T47D (cell line): ENCODE results near the gene PRKN.
"Not testable (repeated sequence)": the region's sequence is repeated elsewhere in the genome, so short reads cannot be mapped to it uniquely, and the experiment has no call there.

ENCODE experiments used
- DNase-seq, 2 experiments: peaks; one replicate each; pipeline versions ENCODE4 v3.0.0 to v3.0.0-alpha.2; 2011 to 2012; ENCODE audit warnings: low read depth in 1 of 2, low spot score in 1 of 2
- JUND ChIP-seq: IDR thresholded peaks from 2 replicates; pipeline ENCODE4 v1.6.1; 2012; ENCODE audit warnings: low read depth
- in situ Hi-C: cut with HindIII; loops from 2 replicates; pipeline ENCODE4 v1.10.0; 2016; ENCODE audit warnings: low sequenced_read_pairs, low pct_unique_long_range_greater_than_20kb

Gene PRKN

DNA sequence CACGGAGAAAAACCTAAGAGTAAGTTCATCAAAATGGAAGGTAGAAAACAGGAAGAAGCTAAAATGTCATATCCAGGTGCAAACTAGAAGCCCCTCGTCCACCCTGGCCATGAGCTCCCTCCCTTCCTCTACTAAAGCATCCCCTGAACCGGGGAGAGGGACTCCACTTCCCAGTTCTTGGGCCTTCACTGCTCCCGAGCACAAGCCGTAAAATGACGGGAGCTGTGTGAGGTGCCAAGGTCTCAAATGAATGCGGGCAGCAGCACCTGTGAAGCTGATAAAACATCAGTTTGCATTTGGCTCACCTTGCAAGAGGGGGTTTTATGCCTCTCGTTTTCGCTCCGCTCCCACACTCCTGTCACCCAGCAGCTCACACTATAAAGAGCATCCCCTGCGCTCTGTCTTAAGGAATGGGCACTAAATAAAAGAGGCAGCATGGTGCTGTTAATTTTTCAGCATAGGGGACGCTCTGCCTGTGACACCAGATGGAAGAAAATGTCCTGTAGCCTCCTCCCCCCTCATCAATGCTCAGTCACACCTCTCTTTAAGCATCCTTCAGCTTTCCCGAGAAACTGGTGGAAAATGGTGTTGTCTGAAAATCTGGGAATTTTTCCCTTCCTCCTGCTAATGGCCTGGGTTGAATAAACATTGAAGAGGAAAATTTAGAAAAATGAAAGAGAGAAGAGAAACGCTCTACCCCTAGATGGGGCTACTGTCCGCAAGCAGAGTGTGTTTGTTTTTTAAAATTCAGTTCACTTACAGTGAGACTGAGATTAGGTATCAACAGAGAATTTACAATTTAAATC is 890.7 kb downstream of the PRKN start:
- no peak for TF ChIP-seq JUND
- DNase-seq, result peak in 1 of 2 experiments; percentile 29

DNA sequence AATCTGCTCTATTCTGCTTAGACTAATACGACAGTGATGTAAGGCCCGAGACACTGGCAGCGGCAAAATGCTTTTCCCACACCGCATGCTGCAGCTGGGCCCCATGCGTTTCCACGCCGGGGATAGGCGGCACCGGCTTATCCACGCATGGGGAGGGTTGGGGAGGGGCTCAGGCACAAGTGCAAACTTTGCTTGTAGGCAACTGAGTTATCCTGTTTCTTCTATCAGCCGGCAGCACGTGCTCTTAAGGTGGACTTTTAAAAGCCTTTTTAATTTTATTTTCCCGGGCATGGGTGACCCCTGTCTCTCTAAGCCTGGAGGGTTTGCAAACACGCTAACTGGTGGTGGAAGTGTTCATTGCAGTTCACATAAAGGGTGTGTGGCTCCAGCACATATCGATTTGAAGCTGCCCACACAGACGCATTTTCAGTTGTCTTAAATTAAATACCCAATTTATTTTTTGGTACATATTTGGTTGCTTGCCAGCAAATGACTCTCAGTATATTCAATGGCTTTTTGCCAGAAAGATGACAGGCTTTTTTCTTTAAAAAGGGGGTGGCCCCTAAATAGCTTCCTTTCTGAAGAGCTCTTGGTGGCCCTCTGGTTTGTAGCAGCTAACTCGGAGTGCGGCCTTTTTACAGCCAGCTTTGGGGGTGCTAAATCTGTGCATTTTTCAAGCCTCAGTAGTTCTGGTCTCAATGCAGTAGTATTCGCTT is 891.9 kb downstream of the PRKN start:
- no peak for TF ChIP-seq JUND
- DNase-seq, result no peak
- in situ Hi-C loops, result no loop called here

More for the DNA sequence above, 890.7 kb downstream of the PRKN start:
- in situ Hi-C loops, result no loop called here

DNA sequence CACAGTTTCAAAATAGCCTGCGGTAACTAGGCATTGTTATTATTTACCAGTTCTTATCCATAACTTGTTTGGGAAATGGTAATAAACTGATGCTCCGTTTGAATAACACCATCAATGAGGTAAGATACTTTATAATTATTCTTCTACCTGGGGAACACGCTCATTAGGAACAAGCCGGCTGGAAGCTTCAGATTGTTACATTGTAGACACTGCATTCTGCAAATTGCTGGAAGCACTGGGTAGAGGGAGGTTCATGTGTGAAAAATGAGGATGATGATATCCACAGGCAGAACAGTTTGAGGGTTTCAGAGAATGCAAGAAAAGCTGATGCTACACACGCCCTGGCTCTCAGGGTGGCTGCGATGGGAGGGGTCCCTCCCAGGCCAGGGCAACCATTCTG is 893.1 kb downstream of the PRKN start:
- DNase-seq, result no peak
- TF ChIP-seq JUND, result no peak
- in situ Hi-C loops, result no loop called here

DNA sequence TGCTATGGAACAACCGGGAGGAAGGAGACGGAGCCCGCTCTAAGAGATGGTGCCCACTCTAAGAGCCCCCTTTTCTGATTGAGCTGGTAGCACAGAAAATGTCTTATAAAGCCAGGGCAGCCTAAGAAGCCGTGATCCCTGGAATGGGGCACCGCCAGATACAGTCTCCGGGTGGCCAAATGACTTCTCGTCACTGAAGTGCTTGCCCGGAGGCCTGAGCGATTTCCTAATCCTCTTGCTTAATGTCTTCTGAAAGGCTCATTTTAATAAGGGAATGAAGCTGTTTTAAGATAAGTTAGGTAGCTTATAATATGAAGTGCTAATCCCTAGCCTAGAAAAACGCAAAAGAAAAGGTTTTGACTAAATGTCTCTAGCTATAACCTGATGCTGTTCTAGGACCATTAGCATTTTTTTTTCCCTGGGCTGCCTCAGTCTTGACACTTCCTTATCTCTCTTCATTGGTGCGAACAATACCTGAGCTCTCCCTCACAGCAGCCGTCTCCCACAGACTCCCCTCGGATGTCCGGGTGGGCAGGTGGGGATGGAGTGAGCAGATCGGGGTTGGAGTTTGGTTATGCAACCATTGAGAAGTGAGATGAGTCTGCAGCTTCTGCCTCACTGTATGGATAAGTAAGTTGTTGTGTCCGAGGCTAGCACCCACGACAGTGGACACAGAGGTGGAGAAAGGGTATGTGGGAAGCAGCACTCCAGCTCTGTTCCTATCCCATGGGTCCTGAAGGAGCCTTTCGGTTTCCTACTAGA is 894.3 kb downstream of the PRKN start:
- DNase-seq, result no peak
- TF ChIP-seq JUND, result no peak
- in situ Hi-C loops, result no loop called here

DNA sequence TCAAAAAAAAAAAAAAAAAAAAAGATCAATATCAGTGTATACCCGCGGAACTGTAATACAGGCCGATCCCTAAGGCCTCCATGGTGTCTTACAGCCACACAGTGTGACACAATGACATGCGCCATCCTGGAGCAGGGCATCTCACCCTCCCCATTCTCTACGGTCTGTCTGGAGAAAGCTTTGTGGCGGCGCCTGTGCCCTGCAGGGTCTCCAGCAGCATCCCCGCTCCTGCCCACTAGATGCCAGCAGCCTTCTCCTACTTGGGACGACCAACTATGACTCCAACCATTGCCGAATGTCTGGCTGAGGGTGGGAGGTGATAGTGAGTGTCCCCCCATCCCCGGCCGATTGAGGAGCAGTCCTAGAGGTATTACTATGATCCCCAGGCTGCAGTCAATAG is 894.9 kb downstream of the PRKN start:
- no peak for TF ChIP-seq JUND
- DNase-seq, result no peak
- in situ Hi-C loops, result no loop called here

DNA sequence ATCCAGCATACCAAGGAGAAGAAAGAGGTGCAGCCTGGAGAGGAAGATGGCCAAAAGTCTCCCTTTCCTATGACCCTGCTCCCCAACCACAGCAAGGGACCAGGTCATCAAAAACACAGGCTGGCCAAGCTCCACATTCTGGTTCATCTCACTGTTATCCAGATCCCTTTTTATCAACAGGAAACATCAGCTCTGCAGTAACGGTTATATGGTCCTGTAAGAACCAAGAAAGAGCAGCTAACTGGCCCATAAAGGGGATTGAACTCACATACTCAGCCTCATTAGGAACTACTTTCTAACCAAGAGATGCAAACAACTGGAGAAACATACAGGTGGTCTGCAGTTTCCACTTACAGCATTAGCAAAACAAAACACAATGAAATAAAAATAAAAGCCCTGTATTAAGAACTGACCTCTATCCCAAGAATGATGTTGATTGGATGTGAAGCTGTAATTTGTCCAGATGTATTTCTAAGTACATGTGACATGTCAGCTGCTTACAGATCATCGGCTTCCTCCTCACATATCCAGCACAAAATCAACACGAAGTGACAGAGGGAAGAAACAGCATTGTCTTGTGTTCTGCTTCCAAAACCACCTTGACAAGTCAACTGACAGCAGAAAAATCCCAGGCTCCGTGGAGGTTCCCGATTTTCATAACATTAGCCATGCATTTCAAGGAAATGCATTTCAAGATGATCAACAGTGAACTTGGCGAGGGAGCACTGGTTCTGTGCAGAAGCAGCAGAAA is 896.5 kb downstream of the PRKN start:
- DNase-seq, result no peak
- in situ Hi-C loops, result no loop called here
- TF ChIP-seq JUND, result no peak

DNA sequence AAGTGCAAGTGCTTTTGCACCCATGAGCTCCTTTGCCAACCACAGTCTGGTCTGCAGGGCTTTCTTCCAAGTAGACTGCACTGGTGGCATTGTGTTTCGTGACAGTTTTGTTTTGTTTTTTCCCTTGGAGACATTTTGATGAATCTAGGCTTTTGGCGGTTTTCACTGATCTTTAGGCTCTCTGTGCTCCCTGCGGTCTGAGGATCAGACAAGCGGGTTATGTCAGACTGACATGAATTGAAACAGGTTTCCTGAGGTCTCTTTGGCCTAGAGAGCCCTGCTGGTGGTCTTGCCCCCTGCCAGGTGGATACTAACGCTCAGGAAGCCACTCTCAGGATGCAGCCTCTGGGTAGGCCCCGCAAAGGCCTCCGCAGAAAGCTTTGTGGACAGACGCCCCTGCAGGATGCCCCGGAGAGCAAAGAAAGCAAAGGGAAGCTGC is 898.3 kb downstream of the PRKN start:
- TF ChIP-seq JUND, result no peak
- DNase-seq, result no peak

DNA sequence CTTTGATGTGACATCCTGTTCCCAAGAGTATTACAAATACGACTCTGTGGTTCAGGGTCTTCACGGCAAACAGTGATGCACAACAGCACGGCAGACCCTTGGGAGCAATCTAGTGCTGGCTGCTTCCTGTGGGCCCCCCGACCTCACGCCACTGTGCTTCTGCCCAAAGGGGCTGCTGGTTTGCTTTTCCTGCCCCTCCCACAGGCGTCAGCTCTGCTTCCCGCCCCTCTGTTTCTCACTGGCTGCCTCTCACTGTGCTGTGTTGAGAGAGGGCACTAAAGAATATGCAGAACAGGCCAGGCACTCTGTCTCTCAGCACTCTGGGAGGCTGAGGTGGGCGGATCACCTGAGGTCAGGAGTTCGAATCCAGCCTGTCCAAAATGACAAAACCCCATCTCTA is 899.2 kb downstream of the PRKN start:
- TF ChIP-seq JUND, result no peak
- in situ Hi-C loops, result no loop called here

More for the DNA sequence above, 898.3 kb downstream of the PRKN start:
- in situ Hi-C loops, result no loop called here

DNA sequence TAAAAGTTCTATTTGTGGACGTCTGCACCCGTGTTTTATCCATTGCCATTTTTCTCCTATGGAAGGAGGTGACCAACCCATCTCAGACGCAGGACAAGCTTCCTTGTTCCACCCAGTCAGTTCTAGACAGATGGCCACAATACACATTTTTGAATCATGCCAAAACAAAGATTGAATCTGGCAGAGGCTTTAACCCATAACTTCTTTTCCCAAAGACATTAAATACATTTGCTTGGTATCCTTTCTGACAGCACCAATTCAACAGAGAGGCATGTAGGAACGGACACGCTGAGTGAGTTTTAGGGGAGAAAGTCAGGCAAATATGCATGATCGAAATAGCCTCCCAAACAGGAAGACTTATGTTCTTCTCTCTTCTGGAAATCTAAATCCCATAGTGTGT is 901.1 kb downstream of the PRKN start:
- DNase-seq, result no peak
- TF ChIP-seq JUND, result no peak
- in situ Hi-C loops, result no loop called here

More for the DNA sequence above, 899.2 kb downstream of the PRKN start:
- no peak for DNase-seq

DNA sequence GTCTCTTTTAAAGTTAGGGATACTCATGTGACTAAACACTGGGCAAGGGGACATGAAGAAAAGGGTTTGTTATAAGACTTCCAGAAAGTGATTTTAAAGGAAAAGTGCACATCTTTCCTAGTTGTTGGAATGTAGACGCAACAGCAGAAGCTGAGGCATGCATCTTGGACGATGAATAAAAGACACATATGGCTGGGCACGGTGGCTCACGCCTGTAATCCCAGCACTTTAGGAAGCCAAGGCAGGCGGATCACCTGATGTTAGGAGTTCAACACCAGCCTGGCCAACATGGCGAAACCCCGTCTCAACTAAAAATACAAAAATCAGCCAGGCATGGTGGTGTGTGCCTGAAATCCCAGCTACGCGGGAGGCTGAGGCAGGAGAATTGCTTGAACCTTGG is 905.4 kb downstream of the PRKN start:
- DNase-seq, in situ Hi-C loops: not testable (repeated sequence)

DNA sequence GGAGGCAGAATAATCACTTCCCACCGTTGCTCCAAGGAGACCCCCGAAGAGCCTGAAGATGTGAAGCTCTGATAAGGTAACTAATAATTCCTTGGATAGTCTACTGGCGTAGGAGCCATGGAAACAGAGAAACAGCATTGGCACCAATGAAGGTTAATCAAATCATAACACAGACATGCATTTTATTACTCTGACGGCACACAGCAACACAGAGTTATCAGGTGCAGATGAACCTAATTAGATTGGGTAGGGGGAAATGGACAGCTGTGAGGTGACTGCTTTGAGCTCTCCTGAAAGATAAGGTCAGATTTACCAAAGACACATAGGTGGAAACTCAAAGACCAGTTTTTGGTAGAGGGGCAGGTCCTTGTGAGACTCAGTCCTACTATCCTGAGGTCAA is 909.7 kb downstream of the PRKN start:
- TF ChIP-seq JUND, result no peak
- in situ Hi-C loops, result no loop called here
- DNase-seq, result no peak

DNA sequence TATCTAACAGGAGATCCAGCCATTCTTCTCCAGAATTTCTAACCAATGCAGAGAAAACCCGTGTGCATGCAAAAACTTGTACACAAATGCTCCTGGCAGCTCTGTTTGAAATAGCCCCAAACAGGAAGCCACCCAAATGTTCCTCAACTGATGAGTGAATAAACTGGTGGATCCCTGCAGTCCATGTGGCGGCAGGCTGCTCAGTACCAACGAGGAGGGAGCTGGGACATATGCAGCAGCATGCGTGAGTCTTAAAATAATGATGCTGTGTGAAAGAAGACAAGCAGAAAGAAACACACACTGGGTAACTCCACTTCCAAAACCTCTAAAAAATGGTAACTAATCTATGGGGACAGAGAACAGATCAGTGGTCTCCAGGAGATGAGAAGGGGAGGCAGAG is 911.6 kb downstream of the PRKN start:
- no peak for TF ChIP-seq JUND
- in situ Hi-C loops, result no loop called here
- no peak for DNase-seq

DNA sequence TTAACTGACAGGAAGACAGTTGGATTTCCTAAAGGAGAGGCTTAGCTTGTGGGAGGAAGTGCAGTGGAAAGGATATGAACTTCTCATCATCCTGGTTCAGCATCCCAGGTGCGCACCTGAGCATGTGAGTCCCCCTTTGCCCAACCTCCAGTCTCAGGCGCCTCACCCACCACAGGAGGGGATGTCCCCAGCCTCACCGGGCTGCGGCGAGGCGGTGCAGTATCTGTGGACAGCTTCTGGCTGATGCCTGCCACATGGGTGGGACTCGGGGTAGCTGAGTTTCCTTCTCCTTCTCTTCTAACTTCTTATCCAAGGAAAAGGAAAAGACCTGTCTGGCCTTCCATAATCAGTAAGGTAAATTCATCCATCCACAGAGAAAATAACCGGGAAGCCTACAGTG is 914.4 kb downstream of the PRKN start:
- DNase-seq, result no peak
- no peak for TF ChIP-seq JUND
- in situ Hi-C loops, result no loop called here
